ENCODE data around the gene FAM83G.
"Not testable (repeated sequence)": the region's sequence is repeated elsewhere in the genome, so short reads cannot be mapped to it uniquely, and the experiment has no call there.

Gene FAM83G

DNA sequence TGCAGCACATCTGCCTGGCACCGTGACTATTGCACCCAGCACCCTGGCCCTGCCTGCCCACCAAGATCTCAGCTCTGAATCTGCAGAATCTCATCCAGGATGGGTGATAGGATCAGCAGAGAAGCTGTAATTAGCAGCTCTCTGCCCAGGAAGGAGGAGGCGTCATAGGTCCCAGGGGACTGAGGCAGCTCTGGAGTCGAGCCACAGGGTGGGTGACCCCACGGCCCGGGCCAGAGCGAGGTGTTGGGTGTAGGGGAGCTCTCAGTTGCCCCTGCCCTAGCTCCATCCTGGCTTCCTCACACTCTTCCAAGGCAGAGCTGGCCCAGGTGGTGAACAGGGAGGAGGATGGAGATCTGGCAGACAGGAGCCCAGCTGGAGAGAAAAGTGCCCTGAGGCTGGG lies 18.2 kb upstream of the FAM83G start:
- no peak for DNase-seq (ENCODE audit: low read depth in 2 of 2)

DNA sequence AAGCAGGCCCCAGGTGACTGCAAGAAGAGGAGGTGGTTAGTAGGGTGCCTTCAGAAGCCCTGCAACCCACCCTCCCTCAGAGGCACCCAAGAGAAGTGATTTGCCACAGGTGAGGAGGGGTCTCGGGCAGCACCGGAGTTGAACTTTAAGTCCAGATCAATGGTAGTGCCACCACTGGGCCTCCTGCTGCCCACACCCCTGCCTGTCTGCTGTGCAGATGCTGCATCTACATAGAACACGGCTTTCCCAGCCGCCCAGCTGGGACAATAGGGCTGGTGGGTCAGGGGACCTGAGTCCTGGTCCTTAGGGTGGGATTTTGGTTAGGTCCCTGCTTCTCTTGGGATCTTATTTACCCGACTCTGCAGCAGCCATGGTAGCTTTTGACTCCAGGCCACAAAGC lies 17.6 kb upstream of the FAM83G start:
- DNase-seq (ENCODE audit: low read depth in 2 of 2) = no peak

DNA sequence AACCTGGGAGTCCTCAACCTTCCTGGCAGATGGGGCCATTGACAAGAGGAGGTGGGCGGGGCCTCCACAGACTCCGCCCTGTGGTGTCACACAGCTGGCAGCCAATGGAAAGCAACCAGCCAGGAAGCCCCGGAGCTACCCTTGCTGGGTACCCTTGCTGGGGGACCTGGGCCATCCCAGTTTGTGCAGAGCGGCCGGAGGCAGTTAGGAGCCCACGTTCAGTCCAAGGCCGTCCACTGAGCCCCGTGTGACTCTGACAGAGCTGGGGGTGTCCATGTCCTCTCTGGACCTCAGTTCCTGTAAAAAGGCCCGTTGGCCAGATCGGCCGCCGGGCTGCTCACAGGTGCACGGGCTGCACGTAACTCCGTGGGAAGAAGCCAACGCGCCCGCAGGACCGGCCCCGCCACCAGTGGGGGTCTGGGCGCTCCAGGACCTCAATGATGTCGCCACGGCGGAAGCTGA lies 17.1 kb upstream of the FAM83G start:
- DNase-seq (ENCODE audit: low read depth in 2 of 2) = no peak

DNA sequence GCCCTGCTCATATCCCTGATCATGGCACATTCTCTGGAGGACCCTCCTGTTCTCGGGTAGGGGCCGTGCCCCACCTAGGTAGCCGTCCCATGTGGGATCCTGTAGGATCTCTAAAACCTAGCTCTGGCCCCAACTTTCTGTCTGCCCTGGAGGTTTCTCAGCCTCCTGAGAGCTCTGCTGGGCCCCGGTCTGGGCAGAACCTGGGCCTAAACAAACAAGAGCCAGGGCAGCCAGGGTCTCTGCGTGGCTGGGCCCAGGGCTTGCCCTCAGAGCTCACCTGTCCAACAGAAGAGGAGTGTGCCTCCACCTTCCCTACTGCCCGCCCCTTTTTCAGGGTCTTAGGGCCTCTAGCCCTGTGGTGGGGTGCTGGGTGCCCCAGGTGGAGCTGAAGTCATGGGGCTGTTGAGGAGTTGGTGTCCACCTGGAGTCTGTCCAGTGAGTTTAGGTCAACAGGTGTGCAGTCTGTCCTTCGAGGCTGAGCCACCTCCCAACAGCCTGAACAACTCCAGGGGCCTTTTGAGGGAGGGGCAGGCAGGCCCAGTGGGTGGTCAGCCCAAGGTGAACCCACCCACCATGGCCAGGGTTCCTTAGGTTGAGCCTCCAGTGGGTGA lies 16.6 kb upstream of the FAM83G start:
- not testable (repeated sequence) for DNase-seq (ENCODE audit: low read depth in 2 of 2)

DNA sequence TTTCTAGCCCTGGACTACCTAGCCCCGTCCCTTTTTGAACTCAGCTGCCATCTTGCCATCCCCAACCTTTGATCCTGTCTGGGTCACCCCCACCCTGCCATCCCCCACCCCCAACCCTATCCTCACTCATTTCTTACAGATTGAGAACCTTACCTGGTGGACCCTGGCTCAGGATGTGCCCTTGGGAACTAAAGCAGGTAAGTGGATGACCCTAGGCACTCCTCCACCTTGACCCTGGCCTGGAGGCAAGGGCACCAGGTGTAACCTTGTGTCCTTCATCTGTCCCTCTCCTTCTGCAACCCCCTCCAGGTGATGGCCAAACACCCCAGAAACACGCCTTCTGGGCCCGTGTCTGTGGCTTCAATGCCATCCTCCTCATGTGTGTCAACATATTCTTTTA lies 15.5 kb upstream of the FAM83G start:
- no peak for DNase-seq (ENCODE audit: low read depth in 2 of 2)

DNA sequence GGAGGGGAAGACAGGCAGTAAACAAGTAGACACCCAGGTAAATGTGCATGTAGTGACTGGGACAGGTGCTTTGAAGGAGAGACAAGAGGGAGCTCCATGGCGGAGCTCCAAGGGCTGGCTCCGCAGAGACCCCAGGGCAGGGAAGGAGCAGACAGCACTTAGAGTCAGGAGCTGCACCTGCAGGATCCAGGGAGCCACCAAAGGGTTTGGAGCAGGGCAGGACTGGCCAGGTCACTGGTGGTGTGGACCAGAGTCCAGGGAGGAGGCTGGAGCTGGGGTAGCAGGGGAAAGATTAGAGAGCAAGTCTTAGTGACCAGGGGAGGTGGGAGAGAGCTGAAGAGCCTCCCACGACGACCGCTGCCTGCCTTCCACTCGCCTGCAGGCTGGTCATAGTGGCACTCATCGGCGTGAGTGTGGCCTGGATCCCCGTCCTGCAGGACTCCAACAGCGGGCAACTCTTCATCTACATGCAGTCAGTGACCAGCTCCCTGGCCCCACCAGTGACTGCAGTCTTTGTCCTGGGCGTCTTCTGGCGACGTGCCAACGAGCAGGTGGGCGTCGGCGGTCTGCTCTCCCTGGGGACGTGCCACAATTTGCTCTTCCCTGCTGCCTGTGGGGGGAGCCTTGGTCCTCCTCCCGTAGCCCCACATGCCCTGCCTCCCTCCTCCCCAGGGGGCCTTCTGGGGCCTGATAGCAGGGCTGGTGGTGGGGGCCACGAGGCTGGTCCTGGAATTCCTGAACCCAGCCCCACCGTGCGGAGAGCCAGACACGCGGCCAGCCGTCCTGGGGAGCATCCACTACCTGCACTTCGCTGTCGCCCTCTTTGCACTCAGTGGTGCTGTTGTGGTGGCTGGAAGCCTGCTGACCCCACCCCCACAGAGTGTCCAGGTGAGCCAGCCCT lies 14.7 kb upstream of the FAM83G start:
- DNase-seq (ENCODE audit: low read depth in 2 of 2) = no peak

DNA sequence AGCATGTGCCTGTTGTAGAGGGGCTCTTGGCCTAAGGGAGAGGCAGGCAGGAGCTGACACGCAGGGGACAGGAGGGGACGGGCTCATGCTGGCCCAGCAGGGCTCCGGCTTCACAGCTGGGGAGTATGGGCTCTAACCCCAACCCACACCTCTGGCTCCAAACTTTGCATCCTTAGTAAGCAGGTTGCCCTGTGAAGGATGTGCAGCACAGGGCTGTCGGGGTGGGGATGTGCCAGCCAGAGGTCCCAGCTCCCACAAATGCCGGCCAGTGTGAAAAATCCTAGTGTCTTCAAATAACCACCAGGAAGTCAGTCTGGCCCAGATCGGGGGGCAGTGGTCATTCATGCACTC lies 14.0 kb upstream of the FAM83G start:
- DNase-seq (ENCODE audit: low read depth in 2 of 2) = no peak

DNA sequence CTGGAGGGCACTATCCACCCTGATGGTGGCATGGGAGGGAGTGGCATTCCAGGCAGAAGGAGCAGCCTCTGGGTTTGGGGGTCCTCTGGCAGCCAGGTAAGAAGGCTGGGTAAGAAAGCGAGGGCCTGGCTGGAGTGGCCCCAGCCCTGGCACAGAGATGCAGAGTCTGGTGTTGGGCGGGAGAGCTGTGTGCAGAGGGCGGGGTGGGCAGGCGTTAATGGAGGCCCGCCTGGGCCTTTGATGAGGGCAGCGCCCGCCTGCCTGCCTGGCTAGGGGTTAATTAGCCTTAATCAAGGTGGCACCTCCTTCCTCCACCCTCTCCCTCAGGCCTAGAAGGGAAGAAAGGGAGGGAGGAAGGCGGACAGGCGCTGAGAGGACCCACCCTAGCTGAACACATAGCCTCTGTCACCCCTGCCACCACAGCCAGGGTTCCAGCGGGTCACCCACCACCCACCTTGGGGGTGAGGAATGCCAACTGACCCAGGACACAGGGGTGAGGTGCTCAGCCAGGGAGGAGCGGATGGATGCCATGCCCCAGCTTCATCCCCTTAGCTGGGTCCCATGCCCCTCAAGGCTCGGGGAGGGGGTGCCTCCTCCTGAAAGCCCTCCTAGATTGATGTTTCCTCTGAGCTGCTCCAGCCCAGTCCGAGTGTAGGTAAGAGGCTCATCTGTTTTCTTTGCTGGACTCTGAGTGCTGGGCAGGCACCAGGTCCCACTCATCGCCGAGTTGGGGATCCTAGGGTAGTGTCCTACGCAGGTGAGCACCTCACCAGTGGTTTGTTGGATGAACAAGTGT lies 13.4 kb upstream of the FAM83G start:
- no peak for DNase-seq (ENCODE audit: low read depth in 2 of 2)

DNA sequence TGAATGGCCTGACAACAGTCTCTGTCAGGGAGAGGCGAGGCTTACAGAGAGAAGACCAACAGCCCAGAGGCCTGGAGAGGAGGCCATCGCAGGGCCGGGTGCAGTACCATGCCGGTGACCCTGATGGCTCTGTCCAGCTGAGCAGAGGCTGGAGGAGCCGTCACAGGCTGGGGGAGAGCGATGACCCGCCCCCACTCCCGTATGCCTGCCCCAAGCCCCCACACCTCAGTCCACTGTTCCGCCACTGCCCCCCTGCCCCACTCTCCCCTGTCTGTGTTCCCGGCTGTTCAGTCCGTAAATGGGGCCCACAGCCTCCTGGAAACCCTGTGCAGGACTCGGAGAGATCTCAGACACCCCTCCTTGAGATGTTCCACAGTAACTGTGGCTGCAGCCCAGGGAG lies 12.8 kb upstream of the FAM83G start:
- no peak for DNase-seq (ENCODE audit: low read depth in 2 of 2)

DNA sequence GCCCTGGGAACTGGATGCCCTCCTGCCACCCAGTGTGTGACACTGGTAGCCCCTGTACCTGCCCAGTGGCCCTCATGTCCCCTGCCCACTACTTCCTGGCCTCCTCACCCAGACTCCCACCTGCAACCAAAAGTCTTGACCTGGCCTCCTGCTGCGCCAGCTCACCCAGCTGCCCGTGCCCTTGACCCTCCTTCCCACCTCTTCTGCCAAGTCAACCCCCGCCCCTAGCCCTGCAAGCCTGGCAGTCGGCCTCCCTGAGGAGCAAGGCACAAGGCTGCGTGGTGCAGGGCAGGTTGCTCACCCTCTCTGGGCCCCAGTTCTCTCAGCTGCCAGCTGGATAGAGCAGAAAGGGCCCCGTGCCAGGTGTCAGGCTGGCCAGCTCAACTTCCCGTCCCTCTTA lies 12.3 kb upstream of the FAM83G start:
- no peak for DNase-seq (ENCODE audit: low read depth in 2 of 2)

DNA sequence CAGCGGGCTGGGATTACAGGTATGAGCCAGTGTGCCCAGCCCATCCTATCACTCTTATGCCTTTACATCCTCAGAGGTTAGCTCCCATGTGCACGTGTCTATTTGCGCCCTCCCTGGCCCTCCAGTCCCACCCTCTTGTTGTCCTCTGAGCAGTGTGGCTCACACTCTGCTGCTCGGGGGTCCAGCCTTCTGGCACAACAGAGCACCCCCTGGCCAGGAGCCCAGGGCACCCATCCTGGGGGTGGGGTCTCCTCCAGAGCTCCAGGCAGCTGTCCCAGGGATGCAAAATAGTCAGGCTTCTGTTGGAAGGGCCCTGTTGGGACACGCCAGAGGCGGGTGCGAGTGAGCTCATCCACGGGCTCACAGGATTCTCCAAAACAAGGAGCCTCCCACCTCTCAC lies 11.7 kb upstream of the FAM83G start:
- no peak for DNase-seq (ENCODE audit: low read depth in 2 of 2)

DNA sequence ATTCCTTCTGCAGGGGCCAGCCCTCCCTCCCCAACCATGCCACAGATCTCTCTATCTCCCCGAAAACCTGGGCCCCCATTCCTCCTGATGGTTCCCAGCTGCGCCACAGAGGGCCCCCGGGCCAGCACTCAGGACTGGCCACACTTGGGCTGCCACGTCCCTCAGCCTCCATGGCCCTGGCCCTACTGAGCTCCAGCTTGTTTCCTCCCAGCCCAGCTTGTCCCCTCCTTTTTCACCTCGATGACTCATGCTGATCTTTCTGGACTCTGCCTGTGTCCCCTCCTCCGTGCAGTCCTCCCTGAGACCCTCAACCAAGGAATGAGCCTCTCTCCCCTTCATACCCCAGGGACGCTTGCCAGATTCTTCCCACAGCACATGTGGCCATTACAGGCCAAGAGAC lies 10.9 kb upstream of the FAM83G start:
- no peak for DNase-seq (ENCODE audit: low read depth in 2 of 2)

DNA sequence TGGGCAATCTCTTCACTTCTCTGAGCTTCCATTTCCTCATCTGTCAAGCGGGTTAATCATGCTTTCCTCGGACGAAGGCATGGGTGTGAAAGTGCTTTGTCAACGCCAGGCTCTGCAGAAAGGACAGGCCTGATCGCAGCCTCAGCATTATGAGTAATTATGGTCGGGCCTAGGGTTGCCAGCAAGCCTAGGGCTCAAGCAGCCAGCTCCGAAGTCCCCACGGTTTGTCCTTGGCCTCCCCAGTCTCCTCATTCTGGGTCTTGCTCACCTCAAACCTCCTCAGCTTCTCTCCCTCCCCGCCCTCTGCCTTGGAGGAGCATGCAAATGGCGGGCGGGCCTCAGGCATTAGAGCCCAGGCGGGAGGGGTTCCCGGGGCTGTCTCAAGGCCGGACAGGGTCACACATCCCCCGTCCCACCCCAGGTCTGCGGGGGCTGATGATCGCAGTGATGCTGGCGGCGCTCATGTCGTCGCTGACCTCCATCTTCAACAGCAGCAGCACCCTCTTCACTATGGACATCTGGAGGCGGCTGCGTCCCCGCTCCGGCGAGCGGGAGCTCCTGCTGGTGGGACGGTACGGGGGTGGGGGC lies 10.2 kb upstream of the FAM83G start:
- no peak for DNase-seq (ENCODE audit: low read depth in 2 of 2)

DNA sequence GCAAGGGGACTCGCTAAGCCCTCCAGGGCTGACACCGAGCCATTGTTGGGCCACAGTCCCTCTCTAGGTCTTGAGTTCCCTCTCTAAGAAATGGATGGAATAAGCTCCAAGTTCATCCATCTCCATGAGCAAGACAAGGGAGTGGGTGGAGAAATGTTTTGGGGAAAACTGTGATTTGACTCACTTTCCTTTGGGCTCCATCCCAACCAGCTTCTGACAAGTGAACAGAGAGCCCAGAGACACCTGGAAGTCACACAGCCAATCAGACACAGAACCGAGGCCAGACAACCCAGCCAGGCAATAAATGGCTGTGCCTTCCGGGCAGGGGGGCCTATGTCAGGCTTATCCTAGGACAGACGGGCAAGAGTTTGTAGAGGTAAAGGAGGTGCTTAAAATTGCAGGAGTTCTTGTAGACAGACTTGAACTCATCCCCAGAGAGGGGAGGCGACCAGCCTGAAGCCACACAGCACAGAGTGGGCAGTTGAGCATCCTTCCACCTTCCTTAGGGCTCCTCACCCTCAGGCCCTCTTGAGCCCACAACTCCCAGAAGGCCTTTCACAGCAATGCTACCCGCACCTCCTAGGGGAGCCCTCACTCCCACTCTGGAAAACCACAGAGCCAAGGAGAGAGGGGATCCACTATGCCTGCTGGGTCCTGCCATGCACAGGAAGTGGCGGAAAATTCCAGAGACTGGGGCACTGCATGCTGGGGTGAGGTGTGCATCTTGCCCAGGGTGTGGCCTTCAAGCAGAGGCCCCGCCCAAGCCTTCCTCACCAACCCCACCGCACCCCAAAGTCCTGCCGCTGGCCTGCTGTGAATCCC lies 9.5 kb upstream of the FAM83G start:
- no peak for DNase-seq (ENCODE audit: low read depth in 2 of 2)

DNA sequence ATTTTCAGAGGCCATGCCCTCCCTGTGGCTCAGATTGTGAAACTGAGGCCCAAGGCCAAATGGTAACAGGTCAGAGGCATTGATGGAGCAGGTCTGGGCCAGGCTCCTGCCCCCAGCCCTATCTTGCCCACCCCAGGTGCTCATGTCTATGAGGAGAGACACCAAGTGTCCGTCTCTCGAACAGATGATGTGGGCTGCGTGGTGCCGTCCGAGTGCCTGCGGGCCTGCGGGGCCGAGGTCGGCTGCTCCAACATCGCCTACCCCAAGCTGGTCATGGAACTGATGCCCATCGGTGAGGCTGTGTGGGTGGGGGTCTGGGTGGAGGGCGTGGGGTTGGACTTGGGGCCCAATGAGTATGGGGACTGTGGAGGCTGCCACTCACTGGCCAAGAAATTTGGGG lies 8.7 kb upstream of the FAM83G start:
- DNase-seq (ENCODE audit: low read depth in 2 of 2) = no peak

DNA sequence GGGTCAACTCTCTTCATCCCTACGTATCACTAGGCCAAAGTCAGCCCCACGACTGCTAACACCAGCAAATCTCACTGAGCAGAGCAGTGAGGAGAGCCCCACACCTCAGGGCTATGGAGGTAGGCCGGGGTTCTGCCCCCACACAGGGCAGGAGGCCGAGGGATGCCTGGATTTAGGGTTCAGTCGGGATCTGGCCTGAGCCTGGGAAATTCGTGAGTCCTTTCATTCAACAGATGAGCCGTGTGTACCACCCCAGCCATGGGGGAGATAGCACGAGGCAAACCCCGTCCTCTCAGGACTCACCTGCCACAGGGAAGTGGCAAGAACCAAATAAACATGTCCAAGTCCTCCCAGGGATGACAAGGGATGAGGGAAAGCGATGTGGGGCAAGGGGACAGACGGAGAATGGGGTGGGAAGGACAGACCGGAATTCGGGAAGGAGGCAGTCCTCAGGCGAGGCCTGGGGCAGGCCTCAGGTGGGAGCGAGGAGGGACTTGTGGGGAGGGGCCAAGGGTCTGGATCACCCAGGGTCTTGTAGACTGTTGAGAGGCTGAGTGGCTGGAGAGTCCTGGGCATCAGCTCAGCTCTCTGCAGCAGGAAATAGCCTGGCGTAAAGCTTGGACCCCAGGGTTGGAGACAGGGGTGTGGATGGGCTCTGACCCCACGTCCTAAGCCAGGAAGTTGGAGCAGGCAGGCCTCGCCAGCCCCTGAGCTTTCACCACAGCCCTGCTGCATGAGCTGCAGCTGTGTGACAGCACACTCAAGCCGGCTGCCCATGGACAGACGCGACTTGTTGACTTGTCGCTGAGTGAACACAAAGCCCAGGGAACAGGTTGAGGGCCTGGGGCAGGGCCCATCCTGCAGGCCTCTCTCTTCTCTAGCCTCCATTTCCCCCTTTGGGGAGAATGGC lies 7.9 kb upstream of the FAM83G start:
- no peak for DNase-seq (ENCODE audit: low read depth in 2 of 2)

DNA sequence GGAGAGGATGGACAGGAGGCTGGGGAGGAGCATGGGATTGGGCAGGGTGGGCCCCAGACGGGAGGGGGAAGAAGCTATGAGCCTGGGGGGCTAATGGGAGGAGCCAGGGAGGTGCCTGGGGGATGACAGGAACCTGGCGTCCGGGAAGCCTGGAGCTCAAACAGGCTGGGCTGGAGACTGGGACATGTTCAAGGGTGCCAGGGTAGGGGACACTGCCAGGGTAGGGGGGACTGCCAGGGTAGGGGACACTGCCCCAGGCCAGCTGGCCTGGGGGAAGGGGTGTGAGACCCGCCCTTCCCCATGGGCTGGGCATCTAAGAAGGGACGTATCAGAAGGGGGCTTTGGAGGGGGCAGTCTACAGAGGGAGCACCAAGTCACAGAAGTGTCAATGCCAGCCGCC lies 7.0 kb upstream of the FAM83G start:
- DNase-seq (ENCODE audit: low read depth in 2 of 2) = no peak

DNA sequence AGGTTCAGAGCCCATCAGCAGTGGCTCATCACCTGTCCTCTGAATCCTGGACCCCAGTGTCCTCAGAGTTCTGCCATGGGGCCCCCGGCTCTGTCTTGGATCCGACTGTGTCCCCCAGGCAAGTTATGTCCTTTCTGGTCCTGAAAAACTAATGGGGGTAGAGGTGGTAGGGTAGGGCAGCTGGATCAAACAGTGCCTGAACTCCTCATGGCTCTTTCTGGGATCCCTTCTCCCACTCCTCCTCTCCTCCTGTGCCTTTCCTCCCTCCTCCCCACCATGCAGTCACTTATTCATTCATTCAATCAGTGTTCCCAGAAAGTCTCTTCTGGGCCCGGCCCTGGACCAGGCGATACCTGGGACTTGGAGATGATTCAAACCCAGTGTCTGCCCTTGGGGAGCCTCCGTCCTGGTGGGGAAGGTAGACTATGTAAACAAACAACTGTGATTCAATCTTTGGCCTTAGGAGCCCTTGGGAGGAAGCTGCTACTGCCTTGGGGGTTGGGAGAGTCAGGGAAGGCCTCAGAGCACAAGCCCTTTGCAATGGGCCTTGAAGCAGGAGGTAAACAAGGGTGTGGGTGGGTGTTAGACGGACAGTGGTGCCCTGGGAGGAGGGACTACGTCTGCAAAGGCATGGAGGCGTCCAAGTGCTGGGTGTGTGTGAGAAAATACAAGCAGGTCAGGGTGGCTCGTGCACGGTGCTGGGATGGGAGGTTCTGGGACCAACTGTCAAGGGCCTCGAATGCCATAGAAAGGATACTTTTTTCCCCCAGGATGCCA lies 6.4 kb upstream of the FAM83G start:
- DNase-seq (ENCODE audit: low read depth in 2 of 2) = no peak

DNA sequence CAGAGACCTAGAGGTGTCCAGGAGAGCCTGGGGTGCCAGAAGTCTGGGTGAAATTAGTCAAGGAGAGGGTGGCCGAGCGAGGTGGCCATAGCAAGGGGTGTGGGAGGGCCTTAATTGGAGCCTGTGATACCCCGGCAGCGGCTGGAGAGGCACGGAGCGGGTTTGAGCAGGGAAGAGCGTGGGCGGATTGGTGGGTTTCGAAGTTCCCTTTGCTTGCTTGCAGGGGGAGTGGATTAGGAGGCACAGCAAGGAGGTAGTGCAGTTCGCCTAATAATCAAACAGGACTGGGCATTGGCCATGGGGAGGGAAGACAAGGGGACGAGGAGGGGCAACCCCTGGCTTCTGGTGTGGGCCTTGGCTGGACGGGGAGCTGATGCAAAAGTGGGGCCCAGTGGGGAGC lies 5.4 kb upstream of the FAM83G start:
- no peak for DNase-seq (ENCODE audit: low read depth in 2 of 2)

DNA sequence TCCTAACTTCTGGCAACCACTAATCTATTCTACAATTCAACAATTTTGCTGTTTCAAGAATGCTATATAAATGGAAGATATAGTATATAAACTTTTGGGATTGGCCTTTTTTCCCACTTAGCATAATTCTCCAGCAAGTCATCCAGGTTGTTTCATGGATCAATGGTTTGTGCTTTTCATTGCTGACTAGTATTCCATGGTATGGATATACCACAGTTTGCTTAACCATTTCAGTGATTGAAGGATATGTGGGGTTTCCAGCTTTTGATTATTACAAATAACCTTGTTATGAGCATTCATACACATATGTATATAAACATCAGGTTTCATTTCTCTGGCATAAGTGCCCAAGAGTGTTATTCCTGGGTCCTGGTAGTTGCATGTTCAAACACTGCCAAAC lies 2.1 kb upstream of the FAM83G start:
- DNase-seq (ENCODE audit: low read depth in 2 of 2) = no peak

All from stimulated activated CD8-positive, alpha-beta memory T cell treated with anti-CD3 and anti-CD28 coated beads, Interleukin-2, amount 100 ng/mL, for 1 hour (primary cell).